WERI-Rb-1 (cell line): ENCODE results near the gene USPL1.
A peak's percentile ranks its signal among the peaks of the same experiment; 100 is the strongest.

ENCODE experiments used
- DNase-seq: peaks from one replicate; pipeline ENCODE4 v3.0.0-alpha.2; 2020
- H3K27ac ChIP-seq: fragments of 250-450 bp; sonication (Bioruptor Pico); 2 replicates; pipeline ENCODE4 v1.5.1; 2020; ENCODE audit warnings: mild to moderate bottlenecking, moderate library complexity
- H3K27me3 ChIP-seq: fragments of 250-450 bp; sonication (Bioruptor Pico); 2 replicates; pipeline ENCODE4 v1.5.1; 2021; ENCODE audit warnings: mild to moderate bottlenecking, low read depth, moderate library complexity; ENCODE audit not compliant: insufficient read depth, severe bottlenecking
- H3K36me3 ChIP-seq: fragments of 250-450 bp; sonication (Bioruptor Pico); 2 replicates; pipeline ENCODE4 v1.5.1; 2020; ENCODE audit warnings: mild to moderate bottlenecking, moderate library complexity
- H3K4me3 ChIP-seq: 2 replicates; pipeline ENCODE4 v1.5.1; 2011; ENCODE audit warnings: low read depth, mild to moderate bottlenecking, control low read depth, low read length
- H3K9me3 ChIP-seq: fragments of 250-450 bp; sonication (Bioruptor Pico); 2 replicates; pipeline ENCODE4 v1.5.1; 2021; ENCODE audit warnings: mild to moderate bottlenecking, moderate library complexity; ENCODE audit not compliant: severe bottlenecking
- TF ChIP-seq, protein P1 (sequence below): IDR thresholded peaks from 2 replicates; pipeline ENCODE4 v1.5.1; 2011; ENCODE audit warnings: low read depth, mild to moderate bottlenecking, control low read depth, inconsistent platforms, low read length

Gene USPL1

DNA sequence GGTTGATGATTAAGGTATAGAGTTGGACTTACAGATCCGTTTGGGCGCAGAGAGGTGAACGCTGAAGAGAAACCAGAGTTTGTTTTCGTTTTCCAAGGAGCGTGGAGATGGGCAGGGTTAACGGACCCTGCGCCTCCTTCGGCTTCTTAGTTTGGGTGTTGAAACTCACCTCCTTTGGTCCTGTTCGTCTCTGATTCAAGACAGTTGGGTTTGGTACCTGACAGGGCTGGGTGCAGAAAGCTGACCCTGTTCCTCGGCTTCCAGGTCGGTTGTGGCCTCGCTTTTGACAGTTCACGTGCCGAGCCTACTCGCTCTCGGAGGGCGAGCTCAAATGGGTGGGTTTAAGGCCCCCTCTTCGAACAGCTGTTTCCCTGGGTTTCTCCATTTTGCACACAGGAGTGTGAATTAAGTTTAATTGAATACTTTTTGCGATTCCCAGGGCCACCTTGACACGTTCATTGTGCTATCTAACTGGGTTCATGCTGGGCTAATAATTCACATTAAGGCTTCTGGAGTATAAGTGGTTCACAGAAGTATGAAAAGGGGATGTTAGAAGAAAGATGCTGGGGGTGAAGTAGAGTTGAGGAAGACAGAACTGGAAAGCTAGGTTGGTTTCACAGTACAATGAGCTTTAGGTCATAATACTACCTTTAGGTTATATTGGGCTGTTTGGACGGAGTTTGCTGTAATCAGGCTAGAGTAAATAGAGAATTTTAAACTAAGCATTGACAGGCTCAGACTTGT, 638 bp downstream of the USPL1 start:
- H3K27ac ChIP-seq, result peak overlapping the region; percentile 86
- no peaks in the 10 kb centered on the region for H3K9me3 ChIP-seq
- TF ChIP-seq, protein P1, sequence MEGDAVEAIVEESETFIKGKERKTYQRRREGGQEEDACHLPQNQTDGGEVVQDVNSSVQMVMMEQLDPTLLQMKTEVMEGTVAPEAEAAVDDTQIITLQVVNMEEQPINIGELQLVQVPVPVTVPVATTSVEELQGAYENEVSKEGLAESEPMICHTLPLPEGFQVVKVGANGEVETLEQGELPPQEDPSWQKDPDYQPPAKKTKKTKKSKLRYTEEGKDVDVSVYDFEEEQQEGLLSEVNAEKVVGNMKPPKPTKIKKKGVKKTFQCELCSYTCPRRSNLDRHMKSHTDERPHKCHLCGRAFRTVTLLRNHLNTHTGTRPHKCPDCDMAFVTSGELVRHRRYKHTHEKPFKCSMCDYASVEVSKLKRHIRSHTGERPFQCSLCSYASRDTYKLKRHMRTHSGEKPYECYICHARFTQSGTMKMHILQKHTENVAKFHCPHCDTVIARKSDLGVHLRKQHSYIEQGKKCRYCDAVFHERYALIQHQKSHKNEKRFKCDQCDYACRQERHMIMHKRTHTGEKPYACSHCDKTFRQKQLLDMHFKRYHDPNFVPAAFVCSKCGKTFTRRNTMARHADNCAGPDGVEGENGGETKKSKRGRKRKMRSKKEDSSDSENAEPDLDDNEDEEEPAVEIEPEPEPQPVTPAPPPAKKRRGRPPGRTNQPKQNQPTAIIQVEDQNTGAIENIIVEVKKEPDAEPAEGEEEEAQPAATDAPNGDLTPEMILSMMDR, result no peak
- no peaks in the 10 kb centered on the region for H3K27me3 ChIP-seq
- DNase-seq, result peak; percentile 7
- H3K4me3 ChIP-seq, result peak overlapping the region; percentile 89
- peaks cover 4% of the 10 kb centered on the region for H3K36me3 ChIP-seq

DNA sequence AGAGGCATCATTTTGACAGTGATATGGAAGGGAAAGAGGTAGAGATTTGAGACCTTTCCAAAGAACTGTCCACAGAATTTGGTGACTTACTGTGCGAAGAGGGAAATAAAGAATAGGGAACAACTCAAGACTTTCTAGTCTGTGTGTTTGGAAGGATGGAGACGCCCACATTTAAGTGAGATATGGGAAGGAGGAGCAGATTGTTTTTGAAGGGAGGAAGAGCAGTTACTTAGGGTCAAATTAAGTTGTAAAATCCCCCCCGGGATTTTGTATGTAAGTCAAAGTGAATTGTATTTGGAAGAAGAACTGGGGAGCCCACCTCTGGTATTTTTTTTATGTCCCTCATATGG, 1.2 kb downstream of the USPL1 start:
- Histone ChIP-seq H3K27ac (no peak overlapping the region), H3K9me3 (no peaks in the 10 kb centered on the region), H3K27me3 (no peaks in the 10 kb centered on the region), H3K36me3 (peaks cover 4% of the 10 kb centered on the region), H3K4me3 (peak overlapping the region; percentile 89)
- no peak for DNase-seq
- TF ChIP-seq, protein P1, result no peak

DNA sequence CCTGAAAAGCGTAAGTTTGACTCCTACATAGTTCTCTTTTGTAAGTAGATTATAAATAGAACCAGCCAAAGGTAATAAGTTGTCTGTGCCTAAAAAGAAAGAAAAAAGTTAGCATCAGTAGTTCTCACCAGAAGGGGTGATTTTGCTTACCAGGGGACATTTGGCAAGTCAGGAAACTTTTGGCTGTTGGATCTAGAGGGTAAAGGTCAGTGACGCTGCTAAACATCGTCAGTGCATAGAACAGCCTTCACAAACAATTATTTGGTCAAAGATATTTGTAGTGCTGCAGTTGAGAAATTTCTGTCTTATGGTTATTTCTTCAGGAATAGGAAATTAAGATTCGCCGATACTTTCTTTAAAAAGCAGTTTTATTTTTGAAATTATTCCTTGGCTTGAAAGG, 2.0 kb downstream of the USPL1 start:
- no peaks in the 10 kb centered on the region for H3K9me3 ChIP-seq
- TF ChIP-seq, protein P1, result no peak
- H3K36me3 ChIP-seq, result peaks cover 4% of the 10 kb centered on the region
- H3K27me3 ChIP-seq, result no peaks in the 10 kb centered on the region
- DNase-seq, result no peak
- no peak overlapping the region for H3K27ac ChIP-seq
- no peak overlapping the region for H3K4me3 ChIP-seq

DNA sequence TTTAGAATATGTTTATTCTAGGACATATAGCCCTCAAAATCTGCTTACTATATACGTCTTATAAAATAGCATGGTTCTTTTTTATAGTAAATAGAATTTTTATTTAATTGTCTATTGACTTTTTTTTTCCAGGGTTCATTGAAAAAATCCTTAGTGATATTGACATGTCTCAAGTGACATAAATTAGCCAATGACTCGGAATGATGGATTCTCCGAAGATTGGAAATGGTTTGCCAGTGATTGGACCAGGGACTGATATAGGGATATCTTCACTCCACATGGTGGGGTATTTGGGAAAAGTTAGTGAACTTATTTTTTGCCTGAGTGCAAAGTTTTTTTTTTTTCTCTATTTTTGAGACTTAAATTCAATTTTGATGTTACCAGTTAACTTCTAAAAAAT, 3.2 kb downstream of the USPL1 start:
- H3K27me3 ChIP-seq, result no peaks in the 10 kb centered on the region
- H3K4me3 ChIP-seq, result no peak overlapping the region
- TF ChIP-seq, protein P1, result no peak
- no peak for DNase-seq
- no peak overlapping the region for H3K27ac ChIP-seq
- H3K9me3 ChIP-seq, result no peaks in the 10 kb centered on the region
- H3K36me3 ChIP-seq, result peaks cover 4% of the 10 kb centered on the region

DNA sequence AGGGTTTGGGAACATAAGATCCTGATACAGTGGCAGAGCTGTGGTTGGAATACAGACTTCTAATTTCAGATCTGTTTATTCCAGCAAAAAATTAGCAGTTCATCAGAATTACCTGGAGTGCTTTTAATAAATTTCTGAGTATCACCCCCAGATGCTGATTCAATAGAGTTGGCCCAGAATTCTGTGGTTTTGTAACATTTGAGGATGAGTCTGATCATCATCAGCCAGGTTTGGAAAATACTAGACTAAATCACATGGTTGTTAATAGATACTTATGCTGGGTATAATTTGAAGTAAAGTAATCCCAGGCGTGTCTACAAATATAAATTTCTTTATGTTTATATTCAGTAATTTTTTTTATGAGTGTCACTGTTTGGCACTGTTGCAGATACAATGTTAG, 4.8 kb downstream of the USPL1 start:
- H3K36me3 ChIP-seq, result peaks cover 4% of the 10 kb centered on the region
- no peaks in the 10 kb centered on the region for H3K27me3 ChIP-seq

More for the DNA sequence above, 4.8 kb downstream of the USPL1 start:
- no peak for DNase-seq
- TF ChIP-seq, protein P1, result no peak
- Histone ChIP-seq H3K9me3 (no peaks in the 10 kb centered on the region), H3K27ac (no peak overlapping the region), H3K4me3 (no peak overlapping the region)
